K562 (cell line): Measurements from ENCODE around the gene CSTB. TPM values are rescaled to one million over a fixed set of nuclear protein-coding genes. Genes with fewer than 3 reads are reported as not detected.
A peak's percentile ranks its signal among the peaks of the same experiment; 100 is the strongest.

Experiments used
- BRD9 ChIP-seq: fragments of 450-650 bp; IDR thresholded peaks from 2 replicates; pipeline ENCODE4 v1.6.1; 2018; ENCODE audit warnings: low read depth; ENCODE audit not compliant: partially characterized antibody
- CREM ChIP-seq: IDR thresholded peaks from 2 replicates; pipeline ENCODE4 v1.6.1; 2014; ENCODE audit warnings: antibody characterized with exemption, low read depth
- E2F4 ChIP-seq: sonication (generic); formaldehyde crosslinking; IDR thresholded peaks from 2 replicates; pipeline ENCODE4 v1.8.0; 2022; ENCODE audit warnings: mild to moderate bottlenecking, low read depth, missing genetic modification reagents
- EP300 ChIP-seq: IDR thresholded peaks from 2 replicates; pipeline ENCODE4 v1.6.1; 2012; ENCODE audit warnings: low read length, improper control_type of control experiment
- FIP1L1 ChIP-seq: fragments of 200-400 bp; formaldehyde crosslinking; IDR thresholded peaks from 2 replicates; pipeline ENCODE4 v1.6.1; 2018; ENCODE audit warnings: mild to moderate bottlenecking, low read depth, low read length; ENCODE audit not compliant: poor library complexity, severe bottlenecking
- FOXK2 ChIP-seq, 2 experiments: fragments of 450-650 bp; IDR thresholded peaks in 1 of 2; conservative IDR thresholded peaks in 1 of 2; 2 replicates each; pipeline ENCODE4 v1.6.1; 2016; ENCODE audit warnings: low read depth in 2 of 2, mild to moderate bottlenecking in 1 of 2
- FOXO4 ChIP-seq: fragments of 450-650 bp; formaldehyde crosslinking; IDR thresholded peaks from 2 replicates; pipeline ENCODE4 v1.4.0; 2020; ENCODE audit warnings: mild to moderate bottlenecking, moderate library complexity
- GABPB1 ChIP-seq: sonication (generic); formaldehyde crosslinking; IDR thresholded peaks from 2 replicates; pipeline ENCODE4 v1.8.0; 2022; ENCODE audit warnings: mild to moderate bottlenecking, missing genetic modification reagents
- NUFIP1 ChIP-seq: fragments of 450-650 bp; IDR thresholded peaks from 2 replicates; pipeline ENCODE4 v1.6.1; 2018; ENCODE audit not compliant: partially characterized antibody
- RB1 ChIP-seq: fragments of 450-650 bp; IDR thresholded peaks from 2 replicates; pipeline ENCODE4 v1.6.1; 2017; ENCODE audit warnings: low read depth, mild to moderate bottlenecking
- RBM22 ChIP-seq: fragments of 200-400 bp; formaldehyde crosslinking; IDR thresholded peaks from 2 replicates; pipeline ENCODE4 v1.6.1; 2018; ENCODE audit warnings: low read length, low read depth; ENCODE audit not compliant: poor library complexity, severe bottlenecking
- RUNX1 ChIP-seq: sonication (generic); IDR thresholded peaks from 2 replicates; pipeline ENCODE4 v1.6.1; 2016; ENCODE audit warnings: antibody characterized with exemption, low read depth
- SMAD1 ChIP-seq: fragments of 150-350 bp; IDR thresholded peaks from 2 replicates; pipeline ENCODE4 v1.6.1; 2014; ENCODE audit warnings: low read length, low read depth; ENCODE audit not compliant: partially characterized antibody
- USF2 ChIP-seq: sonication (generic); formaldehyde crosslinking; IDR thresholded peaks from 2 replicates; pipeline ENCODE4 v1.5.0; 2020; ENCODE audit warnings: missing genetic modification reagents
- ZFP30 ChIP-seq: fragments of 250-450 bp; sonication (Bioruptor Pico); IDR thresholded peaks from 2 replicates; pipeline ENCODE4 v1.8.0; 2022; ENCODE audit warnings: moderate library complexity, mild to moderate bottlenecking, inconsistent platforms, borderline replicate concordance
- ZNF57 ChIP-seq: fragments of 450-650 bp; formaldehyde crosslinking; IDR thresholded peaks from 2 replicates; pipeline ENCODE4 v1.4.0; 2020; ENCODE audit warnings: mild to moderate bottlenecking, moderate library complexity
- ZNF639 ChIP-seq, 2 experiments: fragments of 200-800 bp in 1 of 2; sonication (Bioruptor generic) in 1 of 2; sonication (generic) in 1 of 2; formaldehyde crosslinking in 1 of 2; IDR thresholded peaks in 1 of 2; conservative IDR thresholded peaks in 1 of 2; 2 replicates each; pipeline versions ENCODE4 v1.5.0 to v1.6.1; 2016 to 2020; ENCODE audit warnings: missing compliant biosample characterization in 1 of 2, missing genetic modification characterization in 1 of 2, missing genetic modification reagents in 1 of 2
- ZNF780A ChIP-seq: fragments of 250-450 bp; sonication (Bioruptor Pico); IDR thresholded peaks from 2 replicates; pipeline ENCODE4 v1.5.0; 2021; ENCODE audit warnings: mild to moderate bottlenecking
- polyA plus RNA-seq, 8 experiments: library from polyadenylated mRNA; depleted of rRNA in 4 of 8; stranded (reverse) in 5 of 8; unstranded in 3 of 8; fragments of >200 nt; fragmentation: Nextera tagmentation in 2 of 8; fragmentation: Illumina TruSeq in 1 of 8; extraction: Ambion mirVana in 2 of 8; extraction: Trizol in 1 of 8; gene quantifications; 2 replicates each; pipeline versions ENCODE4 v1.2.1 to v1.2.3, GENCODE V29; 2011 to 2014; ENCODE audit warnings: inconsistent platforms in 1 of 8, missing spikeins in 1 of 8
- total RNA-seq, 7 experiments: library from RNA; depleted of rRNA in 6 of 7; stranded (reverse); fragments of >200 nt in 6 of 7; fragmentation: Illumina TruSeq in 2 of 7; extraction: Trizol in 2 of 7; gene quantifications; 2 replicates each; pipeline versions ENCODE4 v1.2.1 to v1.2.3, GENCODE V29; 2011 to 2021; ENCODE audit warnings: low replicate concordance in 1 of 7
- TF ChIP-seq, protein P1 (sequence below), 3 experiments: fragments of 200-800 bp in 1 of 3; sonication (Bioruptor generic) in 1 of 3; sonication (generic) in 1 of 3; formaldehyde crosslinking in 1 of 3; IDR thresholded peaks; 2 replicates each; pipeline versions ENCODE4 v1.6.1 to v1.8.0; 2016 to 2022; ENCODE audit warnings: mild to moderate bottlenecking in 2 of 3, missing compliant biosample characterization in 2 of 3, missing genetic modification characterization in 2 of 3, missing genetic modification reagents in 1 of 3

Gene CSTB
- total and polyA plus RNA-seq, 9 of the 15 experiments (the other 6 are each of a cell fraction or from before 2014, with no cell fraction given): 12.4 to 65.0 (median 31.7) TPM

DNA sequence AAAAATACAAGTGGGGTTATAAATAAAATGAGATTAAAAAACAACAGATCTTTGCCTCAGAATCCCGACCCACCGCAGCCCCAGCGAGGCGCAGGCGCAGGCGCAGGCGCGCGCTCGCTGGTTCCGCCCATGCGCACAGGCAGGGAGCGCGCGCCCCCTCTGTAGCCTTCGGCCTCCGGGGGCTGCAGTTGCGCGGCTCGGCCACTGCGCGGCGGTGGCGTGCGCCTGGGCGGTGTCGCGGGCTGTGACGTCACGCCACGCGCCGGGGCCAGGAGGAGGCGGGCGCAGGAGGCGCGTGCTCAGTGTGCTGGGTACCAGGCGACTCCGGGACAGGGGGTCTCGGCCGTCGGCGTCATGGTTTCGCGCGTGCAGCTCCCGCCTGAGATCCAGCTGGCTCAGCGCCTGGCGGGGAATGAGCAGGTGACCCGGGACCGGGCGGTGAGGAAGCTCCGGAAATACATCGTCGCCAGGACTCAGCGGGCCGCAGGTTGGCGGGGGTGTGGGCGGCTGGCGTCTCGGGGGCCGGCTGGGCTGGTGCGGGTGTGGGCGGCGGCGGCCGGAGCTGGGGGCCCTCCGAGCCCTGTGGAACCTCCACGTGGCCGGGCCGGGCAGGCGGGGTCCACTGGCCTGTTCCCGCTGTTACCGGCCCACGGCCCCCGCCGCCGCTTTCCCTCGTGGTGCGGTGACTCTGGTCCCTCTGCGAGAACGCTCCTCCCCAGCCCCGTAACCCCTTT lies 13.3 kb upstream of the CSTB start, which contains the start of gene RRP1 (continued):
- TF ChIP-seq CREM: peak; percentile 100
- no peak for TF ChIP-seq RBM22
- TF ChIP-seq FIP1L1: peak; percentile 97
- TF ChIP-seq BRD9: no peak
- TF ChIP-seq ZNF780A: no peak
- peak; percentile 59 for TF ChIP-seq SMAD1
- peak; percentile 75 for TF ChIP-seq GABPB1
- no peak for TF ChIP-seq NUFIP1
- TF ChIP-seq FOXO4 (CRISPR knock-in tag): no peak
- TF ChIP-seq RUNX1: no peak
- no peak for TF ChIP-seq FOXK2 (conservative IDR thresholded peaks at IDR 0.05 in 1 of 2, IDR thresholded peaks at IDR 0.05 in 1 of 2; ENCODE audit: low read depth in 2 of 2)
- TF ChIP-seq E2F4: peak; percentile 53; the same call in 1 of the 2 replicates
- TF ChIP-seq RB1: peak; percentile 100
- TF ChIP-seq, protein P1, sequence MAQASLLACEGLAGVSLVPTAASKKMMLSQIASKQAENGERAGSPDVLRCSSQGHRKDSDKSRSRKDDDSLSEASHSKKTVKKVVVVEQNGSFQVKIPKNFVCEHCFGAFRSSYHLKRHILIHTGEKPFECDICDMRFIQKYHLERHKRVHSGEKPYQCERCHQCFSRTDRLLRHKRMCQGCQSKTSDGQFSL (CRISPR knock-in tag; IDR thresholded peaks at IDR 0.05): peak; percentile 75
- TF ChIP-seq, protein P1 (tag; IDR thresholded peaks at IDR 0.05): no peak
- no peak for TF ChIP-seq ZFP30 (CRISPR knock-in tag)
- no peak for TF ChIP-seq ZNF57 (CRISPR knock-in tag)
- no peak for TF ChIP-seq EP300
- TF ChIP-seq USF2 (CRISPR knock-in tag): no peak
- TF ChIP-seq ZNF639 (CRISPR knock-in tag; conservative IDR thresholded peaks at IDR 0.05 in 1 of 2, IDR thresholded peaks at IDR 0.05 in 1 of 2): peak in 1 of 2 experiments; percentile 76; a peak in 2 of 4 replicates
